HEK293 (cell line): ENCODE results near the gene PFDN5.
A peak's percentile ranks its signal among the peaks of the same experiment; 100 is the strongest.
"Not testable (repeated sequence)": the region's sequence is repeated elsewhere in the genome, so short reads cannot be mapped to it uniquely, and the experiment has no call there.

Source experiments
- CTCF ChIA-PET: fragments of 350-600 bp; formaldehyde crosslinking; extraction: SDS; loops from one replicate; lab custom pipeline; 2021; ENCODE audit warnings: antibody characterized with exemption; lab: Yijun Ruan, JAX
- POLR2A ChIA-PET: fragments of 300-600 bp; formaldehyde crosslinking; extraction: SDS; loops from one replicate; lab custom pipeline; 2020; ENCODE audit warnings: antibody characterized with exemption, inconsistent platforms; lab: Yijun Ruan, JAX
- H3K27ac ChIP-seq: fragments of 200-500 bp; sonication (Bioruptor generic); 2 replicates; pipeline ENCODE4 v1.5.1; 2014; ENCODE audit warnings: low read depth, low read length, control low read depth, inconsistent platforms; ENCODE audit errors: extremely low read depth
- H3K36me3 ChIP-seq, 2 experiments: fragments of 200-500 bp in 1 of 2; sonication (Bioruptor generic) in 1 of 2; 1 replicate in 1 of 2; 2 replicates in 1 of 2; pipeline ENCODE4 v1.5.1; 2014 to 2017; ENCODE audit warnings: inconsistent platforms in 2 of 2, low read length in 2 of 2; ENCODE audit not compliant: control insufficient read depth in 2 of 2, insufficient read depth in 1 of 2
- H3K4me1 ChIP-seq: fragments of 200-500 bp; sonication (Bioruptor generic); 2 replicates; pipeline ENCODE4 v1.5.1; 2014; ENCODE audit warnings: mild to moderate bottlenecking, low read length, inconsistent platforms; ENCODE audit not compliant: control insufficient read depth, insufficient read depth
- H3K4me3 ChIP-seq: 2 replicates; pipeline ENCODE4 v1.5.1; 2011; ENCODE audit warnings: low read depth, mild to moderate bottlenecking, control low read depth, low read length, moderate library complexity
- H3K9me3 ChIP-seq: fragments of 200-500 bp; sonication (Bioruptor generic); 2 replicates; pipeline ENCODE4 v1.5.1; 2014; ENCODE audit warnings: low read depth, low read length, inconsistent platforms; ENCODE audit not compliant: control insufficient read depth, insufficient read depth
- GFI1B ChIP-seq: fragments of 450-650 bp; formaldehyde crosslinking; IDR thresholded peaks from 2 replicates; pipeline ENCODE4 v1.5.1; 2016; ENCODE audit warnings: missing biosample characterization, missing genetic modification characterization
- KLF10 ChIP-seq: fragments of 450-650 bp; IDR thresholded peaks from 2 replicates; pipeline ENCODE4 v1.5.1; 2018; ENCODE audit warnings: missing biosample characterization, mild to moderate bottlenecking, missing genetic modification characterization
- KLF16 ChIP-seq: fragments of 450-650 bp; formaldehyde crosslinking; IDR thresholded peaks from 2 replicates; pipeline ENCODE4 v1.5.1; 2017; ENCODE audit warnings: missing biosample characterization, missing genetic modification characterization
- ZBTB8A ChIP-seq: fragments of 450-650 bp; formaldehyde crosslinking; IDR thresholded peaks from 2 replicates; pipeline ENCODE4 v1.5.1; 2016; ENCODE audit warnings: missing biosample characterization, missing genetic modification characterization
- ZNF121 ChIP-seq: fragments of 450-650 bp; formaldehyde crosslinking; IDR thresholded peaks from 2 replicates; pipeline ENCODE4 v1.5.1; 2016; ENCODE audit warnings: missing biosample characterization, missing genetic modification characterization
- ZNF157 ChIP-seq: fragments of 450-650 bp; formaldehyde crosslinking; IDR thresholded peaks from 2 replicates; pipeline ENCODE4 v1.5.1; 2016; ENCODE audit warnings: missing biosample characterization, missing genetic modification characterization
- ZNF214 ChIP-seq: fragments of 450-650 bp; formaldehyde crosslinking; IDR thresholded peaks from 2 replicates; pipeline ENCODE4 v1.5.1; 2017; ENCODE audit warnings: missing biosample characterization, mild to moderate bottlenecking, missing genetic modification characterization, borderline replicate concordance
- ZNF24 ChIP-seq: fragments of 450-650 bp; formaldehyde crosslinking; IDR thresholded peaks from 2 replicates; pipeline ENCODE4 v1.5.1; 2016; ENCODE audit warnings: missing biosample characterization, missing genetic modification characterization
- ZNF274 ChIP-seq, 2 experiments: fragments of 200-500 bp in 1 of 2; fragments of 450-650 bp in 1 of 2; sonication (Bioruptor generic) in 1 of 2; formaldehyde crosslinking in 1 of 2; IDR thresholded peaks; 2 replicates each; pipeline versions ENCODE4 v1.5.1 to v1.6.1; 2014 to 2016; ENCODE audit warnings: borderline replicate concordance in 1 of 2, inconsistent platforms in 1 of 2, low read length in 1 of 2, missing biosample characterization in 1 of 2, missing genetic modification characterization in 1 of 2
- ZNF48 ChIP-seq: fragments of 450-650 bp; formaldehyde crosslinking; IDR thresholded peaks from 2 replicates; pipeline ENCODE4 v1.5.1; 2016; ENCODE audit warnings: missing biosample characterization, missing genetic modification characterization
- ZNF510 ChIP-seq: fragments of 450-650 bp; formaldehyde crosslinking; IDR thresholded peaks from 2 replicates; pipeline ENCODE4 v1.5.1; 2018; ENCODE audit warnings: mild to moderate bottlenecking, missing genetic modification characterization, missing biosample characterization; ENCODE audit not compliant: insufficient replicate concordance
- ZNF571 ChIP-seq: fragments of 450-650 bp; formaldehyde crosslinking; IDR thresholded peaks from 2 replicates; pipeline ENCODE4 v1.5.0; 2017; ENCODE audit warnings: missing biosample characterization, missing genetic modification characterization
- ZNF623 ChIP-seq: fragments of 450-650 bp; formaldehyde crosslinking; IDR thresholded peaks from 2 replicates; pipeline ENCODE4 v1.5.1; 2016; ENCODE audit warnings: missing biosample characterization, missing genetic modification characterization
- ZNF629 ChIP-seq: fragments of 450-650 bp; formaldehyde crosslinking; IDR thresholded peaks from 2 replicates; pipeline ENCODE4 v1.5.1; 2017; ENCODE audit warnings: missing biosample characterization, missing genetic modification characterization
- TF ChIP-seq, protein P1 (sequence below): fragments of 450-650 bp; formaldehyde crosslinking; IDR thresholded peaks from 2 replicates; pipeline ENCODE4 v1.5.1; 2016; ENCODE audit warnings: missing biosample characterization, missing genetic modification characterization, borderline replicate concordance
- TF ChIP-seq, protein P2 (sequence below): IDR thresholded peaks from 2 replicates; pipeline ENCODE4 v1.6.1; 2011; ENCODE audit warnings: mild to moderate bottlenecking, low read depth, low read length, borderline replicate concordance

PFDN5 gene

DNA sequence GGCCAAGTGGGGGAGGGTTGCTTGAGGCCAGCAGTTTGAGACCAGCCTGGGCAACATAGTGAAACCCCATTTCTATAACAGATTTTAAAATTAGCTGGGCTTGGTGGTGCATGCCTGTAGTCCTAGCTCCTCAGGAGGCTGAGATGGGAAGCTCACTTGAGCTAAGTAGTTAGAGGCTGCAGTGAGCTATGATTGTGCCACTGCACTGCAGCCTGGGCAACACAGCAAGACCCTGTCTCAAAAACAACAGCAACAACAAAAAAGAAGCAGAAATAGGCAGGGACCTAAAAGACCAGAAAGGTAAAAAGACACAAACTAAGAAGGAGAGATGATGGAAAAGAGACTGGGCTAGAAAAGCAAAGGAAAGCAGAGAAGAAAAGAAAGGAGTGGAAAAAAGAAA lies 37.0 kb downstream of the PFDN5 start:
- not testable (repeated sequence) for H3K9me3 ChIP-seq, H3K27ac ChIP-seq, H3K36me3 ChIP-seq, H3K4me3 ChIP-seq, H3K4me1 ChIP-seq
- peak; percentile 98 for TF ChIP-seq ZNF121 (tag by site-specific recombination)
- CTCF ChIA-PET = interaction anchor here (1.0 to 12.7 kb wide), 3 partner anchors 9 to 177 kb away, joined by 3 to 156 read pairs (median 3); no protein-coding TSS in a partner anchor
- POLR2A ChIA-PET = interaction anchor here (1.1 to 2.4 kb wide), 2 partner anchors 11 to 48 kb away, joined by 3 to 7 read pairs; partner anchors contain the start of genes AAAS and SP1

DNA sequence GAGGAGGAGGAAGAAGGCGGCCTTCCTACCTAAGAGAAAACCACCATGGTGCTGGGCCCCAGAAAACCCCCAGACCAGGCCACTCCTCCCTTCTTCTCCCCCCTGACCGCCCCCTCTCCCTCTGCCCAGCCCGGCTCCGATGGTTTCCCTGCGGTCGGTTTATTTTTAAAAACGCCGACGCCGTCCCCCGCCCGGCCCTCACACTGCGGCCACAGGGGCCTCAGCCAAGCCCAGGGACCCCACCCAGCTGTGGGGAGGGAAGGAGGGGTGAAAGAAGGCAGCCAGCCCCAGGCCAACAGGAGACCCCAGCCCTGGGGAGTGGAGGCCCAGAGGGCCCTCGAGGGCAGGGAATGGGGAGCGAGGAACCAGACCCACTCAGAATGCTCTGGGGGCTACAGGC lies 37.4 kb downstream of the PFDN5 start:
- Histone ChIP-seq H3K4me1 (no peaks in the 10 kb centered on the region), H3K4me3 (no peak overlapping the region), H3K36me3 (no peaks in the 10 kb centered on the region)
- CTCF ChIA-PET = interaction anchor here (1.0 to 12.7 kb wide), 2 partner anchors 11 to 177 kb away, joined by 3 to 156 read pairs; no protein-coding TSS in a partner anchor
- no peak for TF ChIP-seq ZNF48 (tag by site-specific recombination)
- no peak for TF ChIP-seq ZNF623 (tag by site-specific recombination)
- TF ChIP-seq, protein P1, sequence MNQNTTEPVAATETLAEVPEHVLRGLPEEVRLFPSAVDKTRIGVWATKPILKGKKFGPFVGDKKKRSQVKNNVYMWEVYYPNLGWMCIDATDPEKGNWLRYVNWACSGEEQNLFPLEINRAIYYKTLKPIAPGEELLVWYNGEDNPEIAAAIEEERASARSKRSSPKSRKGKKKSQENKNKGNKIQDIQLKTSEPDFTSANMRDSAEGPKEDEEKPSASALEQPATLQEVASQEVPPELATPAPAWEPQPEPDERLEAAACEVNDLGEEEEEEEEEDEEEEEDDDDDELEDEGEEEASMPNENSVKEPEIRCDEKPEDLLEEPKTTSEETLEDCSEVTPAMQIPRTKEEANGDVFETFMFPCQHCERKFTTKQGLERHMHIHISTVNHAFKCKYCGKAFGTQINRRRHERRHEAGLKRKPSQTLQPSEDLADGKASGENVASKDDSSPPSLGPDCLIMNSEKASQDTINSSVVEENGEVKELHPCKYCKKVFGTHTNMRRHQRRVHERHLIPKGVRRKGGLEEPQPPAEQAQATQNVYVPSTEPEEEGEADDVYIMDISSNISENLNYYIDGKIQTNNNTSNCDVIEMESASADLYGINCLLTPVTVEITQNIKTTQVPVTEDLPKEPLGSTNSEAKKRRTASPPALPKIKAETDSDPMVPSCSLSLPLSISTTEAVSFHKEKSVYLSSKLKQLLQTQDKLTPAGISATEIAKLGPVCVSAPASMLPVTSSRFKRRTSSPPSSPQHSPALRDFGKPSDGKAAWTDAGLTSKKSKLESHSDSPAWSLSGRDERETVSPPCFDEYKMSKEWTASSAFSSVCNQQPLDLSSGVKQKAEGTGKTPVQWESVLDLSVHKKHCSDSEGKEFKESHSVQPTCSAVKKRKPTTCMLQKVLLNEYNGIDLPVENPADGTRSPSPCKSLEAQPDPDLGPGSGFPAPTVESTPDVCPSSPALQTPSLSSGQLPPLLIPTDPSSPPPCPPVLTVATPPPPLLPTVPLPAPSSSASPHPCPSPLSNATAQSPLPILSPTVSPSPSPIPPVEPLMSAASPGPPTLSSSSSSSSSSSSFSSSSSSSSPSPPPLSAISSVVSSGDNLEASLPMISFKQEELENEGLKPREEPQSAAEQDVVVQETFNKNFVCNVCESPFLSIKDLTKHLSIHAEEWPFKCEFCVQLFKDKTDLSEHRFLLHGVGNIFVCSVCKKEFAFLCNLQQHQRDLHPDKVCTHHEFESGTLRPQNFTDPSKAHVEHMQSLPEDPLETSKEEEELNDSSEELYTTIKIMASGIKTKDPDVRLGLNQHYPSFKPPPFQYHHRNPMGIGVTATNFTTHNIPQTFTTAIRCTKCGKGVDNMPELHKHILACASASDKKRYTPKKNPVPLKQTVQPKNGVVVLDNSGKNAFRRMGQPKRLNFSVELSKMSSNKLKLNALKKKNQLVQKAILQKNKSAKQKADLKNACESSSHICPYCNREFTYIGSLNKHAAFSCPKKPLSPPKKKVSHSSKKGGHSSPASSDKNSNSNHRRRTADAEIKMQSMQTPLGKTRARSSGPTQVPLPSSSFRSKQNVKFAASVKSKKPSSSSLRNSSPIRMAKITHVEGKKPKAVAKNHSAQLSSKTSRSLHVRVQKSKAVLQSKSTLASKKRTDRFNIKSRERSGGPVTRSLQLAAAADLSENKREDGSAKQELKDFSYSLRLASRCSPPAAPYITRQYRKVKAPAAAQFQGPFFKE (tag by site-specific recombination) = no peak
- TF ChIP-seq, protein P2, sequence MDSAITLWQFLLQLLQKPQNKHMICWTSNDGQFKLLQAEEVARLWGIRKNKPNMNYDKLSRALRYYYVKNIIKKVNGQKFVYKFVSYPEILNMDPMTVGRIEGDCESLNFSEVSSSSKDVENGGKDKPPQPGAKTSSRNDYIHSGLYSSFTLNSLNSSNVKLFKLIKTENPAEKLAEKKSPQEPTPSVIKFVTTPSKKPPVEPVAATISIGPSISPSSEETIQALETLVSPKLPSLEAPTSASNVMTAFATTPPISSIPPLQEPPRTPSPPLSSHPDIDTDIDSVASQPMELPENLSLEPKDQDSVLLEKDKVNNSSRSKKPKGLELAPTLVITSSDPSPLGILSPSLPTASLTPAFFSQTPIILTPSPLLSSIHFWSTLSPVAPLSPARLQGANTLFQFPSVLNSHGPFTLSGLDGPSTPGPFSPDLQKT = no peak
- TF ChIP-seq ZNF629 (tag by site-specific recombination) = no peak
- TF ChIP-seq KLF10 (tag by site-specific recombination) = no peak
- TF ChIP-seq ZNF214 (tag by site-specific recombination) = no peak
- no peak for TF ChIP-seq GFI1B (tag by site-specific recombination)
- TF ChIP-seq KLF16 (tag by site-specific recombination) = no peak
- no peak for TF ChIP-seq ZNF510
- no peak for TF ChIP-seq ZNF571
- no peak for TF ChIP-seq ZNF157 (tag by site-specific recombination)
- TF ChIP-seq ZNF274 (IDR thresholded peaks at IDR 0.05; ENCODE audit: low read length) = no peak
- TF ChIP-seq ZNF274 (tag by site-specific recombination; IDR thresholded peaks at IDR 0.05; ENCODE audit: borderline replicate concordance) = no peak
- TF ChIP-seq ZBTB8A (tag by site-specific recombination) = no peak
- TF ChIP-seq ZNF24 = no peak
- TF ChIP-seq, all 188 proteins: peak for 0
- POLR2A ChIA-PET = interaction anchor here (0.6 to 2.4 kb wide), 3 partner anchors 11 to 86 kb away, joined by 3 to 7 read pairs (median 7); partner anchors contain the start of genes AAAS and SP1
- Histone ChIP-seq H3K27ac (no peak overlapping the region), H3K9me3 (no peaks in the 10 kb centered on the region)
